ENCODE measurements around the gene ALPK1.
A peak's percentile ranks its signal among the peaks of the same experiment; 100 is the strongest.

ALPK1 gene

GRCh38 chr4:112270051-112270450, 27.1 kb upstream of the ALPK1 start:
- DNase-seq (ENCODE audit: low read depth in 2 of 2), result no peak
- TF ChIP-seq CTCF (IDR thresholded peaks at IDR 0.05; ENCODE audit: low read depth, low read length), result no peak
- H3K4me3 ChIP-seq (replicated peaks in 1 of 2; ENCODE audit: low read depth in 2 of 2, low read length in 2 of 2), result no peak overlapping the region

GRCh38 chr4:112270640-112271421, 26.3 kb upstream of the ALPK1 start:
- TF ChIP-seq CTCF (IDR thresholded peaks at IDR 0.05; ENCODE audit: low read depth, low read length), result no peak
- DNase-seq (ENCODE audit: low read depth in 2 of 2), result peak; percentile 40 to 87
- no peak overlapping the region for H3K4me3 ChIP-seq (replicated peaks in 1 of 2; ENCODE audit: low read depth in 2 of 2, low read length in 2 of 2)

DNA sequence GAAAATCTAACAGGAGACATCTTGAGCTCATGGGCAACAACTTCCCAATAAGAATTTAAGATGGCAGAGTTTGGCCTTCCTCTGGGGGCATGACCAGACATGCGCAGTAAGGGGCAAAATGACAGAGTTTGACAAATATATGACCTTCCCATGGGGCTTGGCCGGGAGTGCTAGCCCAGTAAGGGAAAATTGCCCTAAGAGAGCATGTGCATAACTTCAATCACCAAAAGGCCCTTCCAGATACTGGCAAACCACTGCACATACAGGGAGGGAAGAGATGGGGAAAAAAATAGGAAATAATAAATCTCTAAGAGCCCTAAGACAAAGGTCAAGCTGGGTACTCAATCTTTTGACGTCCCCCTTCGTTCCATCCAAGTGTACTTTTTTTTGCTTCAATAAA, 24.9 kb upstream of the ALPK1 start:
- no peak for TF ChIP-seq CTCF (IDR thresholded peaks at IDR 0.05; ENCODE audit: low read depth, low read length)
- no peak for DNase-seq (ENCODE audit: low read depth in 2 of 2)
- no peak overlapping the region for H3K4me3 ChIP-seq (replicated peaks in 1 of 2; ENCODE audit: low read depth in 2 of 2, low read length in 2 of 2)

GRCh38 chr4:112274959-112275358, 22.2 kb upstream of the ALPK1 start:
- DNase-seq (ENCODE audit: low read depth in 2 of 2), result no peak
- no peak for TF ChIP-seq CTCF (IDR thresholded peaks at IDR 0.05; ENCODE audit: low read depth, low read length)
- no peak overlapping the region for H3K4me3 ChIP-seq (replicated peaks in 1 of 2; ENCODE audit: low read depth in 2 of 2, low read length in 2 of 2)

DNA sequence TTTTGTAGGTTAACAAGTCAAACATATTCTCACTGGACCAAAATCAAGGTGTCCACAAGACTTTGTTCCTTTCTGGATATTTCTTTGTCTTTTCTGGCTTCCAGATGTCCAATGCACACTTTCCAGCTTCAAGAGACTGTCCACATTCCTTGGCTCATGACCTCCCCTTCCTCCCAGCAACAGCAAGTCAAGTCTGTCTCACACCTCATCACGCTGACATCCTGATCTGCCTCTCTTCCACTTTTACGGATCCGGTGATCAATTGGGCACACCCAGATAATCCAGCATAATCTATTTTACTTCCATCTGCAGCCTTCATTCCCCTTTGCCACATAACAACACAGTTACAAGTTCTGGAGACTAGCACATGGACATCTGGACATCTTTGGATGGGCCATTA, 21.1 kb upstream of the ALPK1 start:
- H3K4me3 ChIP-seq (replicated peaks in 1 of 2; ENCODE audit: low read depth in 2 of 2, low read length in 2 of 2), result no peak overlapping the region
- no peak for TF ChIP-seq CTCF (IDR thresholded peaks at IDR 0.05; ENCODE audit: low read depth, low read length)
- DNase-seq (ENCODE audit: low read depth in 2 of 2), result no peak

- TF ChIP-seq CTCF (IDR thresholded peaks at IDR 0.05; ENCODE audit: low read depth, low read length), result no peak
- DNase-seq (ENCODE audit: low read depth in 2 of 2), result no peak
- H3K4me3 ChIP-seq (replicated peaks in 1 of 2; ENCODE audit: low read depth in 2 of 2, low read length in 2 of 2), result no peak overlapping the region
These were observed 19.9 kb upstream of the ALPK1 start for GRCh38 chr4:112277220-112277619.
